Loucy (cell line): ENCODE measurements around the gene CACHD1.

Source experiments
- H2AFZ ChIP-seq: fragments of 200-600 bp; sonication (generic); 2 replicates; pipeline ENCODE4 v1.6.0; 2016; ENCODE audit warnings: antibody characterized with exemption, mild to moderate bottlenecking, low read length, moderate library complexity
- H3F3A ChIP-seq: fragments of 200-600 bp; 2 replicates; pipeline ENCODE4 v1.6.0; 2016; ENCODE audit warnings: antibody characterized with exemption, low read depth, mild to moderate bottlenecking
- H3K27me3 ChIP-seq: fragments of 200-600 bp; sonication (generic); 2 replicates; pipeline ENCODE4 v1.6.1; 2014; ENCODE audit warnings: low read length, mild to moderate bottlenecking; ENCODE audit not compliant: insufficient read depth, poor library complexity, severe bottlenecking
- H3K36me3 ChIP-seq: fragments of 200-600 bp; sonication (generic); 2 replicates; pipeline ENCODE4 v1.6.1; 2016; ENCODE audit warnings: low read length; ENCODE audit not compliant: insufficient read depth
- H3K4me1 ChIP-seq: fragments of 200-600 bp; sonication (generic); 2 replicates; pipeline ENCODE4 v1.5.1; 2014; ENCODE audit warnings: low read length, mild to moderate bottlenecking; ENCODE audit not compliant: insufficient read depth, poor library complexity, severe bottlenecking
- H3K4me2 ChIP-seq: fragments of 200-600 bp; sonication (generic); 2 replicates; pipeline ENCODE4 v1.6.0; 2014; ENCODE audit warnings: antibody characterized with exemption, low read length, low read depth, mild to moderate bottlenecking; ENCODE audit not compliant: poor library complexity, severe bottlenecking
- H3K4me3 ChIP-seq: fragments of 200-600 bp; sonication (generic); 2 replicates; pipeline ENCODE4 v1.5.1; 2014; ENCODE audit warnings: low read length, mild to moderate bottlenecking, mixed read lengths; ENCODE audit not compliant: poor library complexity, severe bottlenecking
- H3K79me2 ChIP-seq: fragments of 200-600 bp; sonication (generic); 2 replicates; pipeline ENCODE4 v1.6.1; 2014; ENCODE audit warnings: low read length; ENCODE audit not compliant: insufficient read depth
- H3K9ac ChIP-seq: fragments of 200-600 bp; sonication (generic); 2 replicates; pipeline ENCODE4 v1.6.0; 2014; ENCODE audit warnings: mild to moderate bottlenecking, low read depth, low read length, moderate library complexity; ENCODE audit not compliant: poor library complexity, severe bottlenecking
- H3K9me2 ChIP-seq: fragments of 200-600 bp; sonication (generic); replicated peaks from 2 replicates; pipeline ENCODE4 v1.6.1; 2016; ENCODE audit warnings: low read depth, low read length, mixed read lengths
- H3K9me3 ChIP-seq: fragments of 200-600 bp; sonication (generic); 2 replicates; pipeline ENCODE4 v1.6.1; 2014; ENCODE audit warnings: mild to moderate bottlenecking, antibody characterized with exemption, low read length, low read depth; ENCODE audit not compliant: insufficient read depth
- H4K20me1 ChIP-seq: fragments of 200-600 bp; sonication (generic); 2 replicates; pipeline ENCODE4 v1.6.0; 2014; ENCODE audit warnings: antibody characterized with exemption, low read length, mild to moderate bottlenecking; ENCODE audit not compliant: insufficient read depth, poor library complexity, severe bottlenecking
- CTCF ChIP-seq: fragments of 200-600 bp; sonication (generic); conservative IDR thresholded peaks from 2 replicates; pipeline ENCODE4 v1.5.1; 2014; ENCODE audit warnings: mild to moderate bottlenecking, antibody characterized with exemption, low read length
- EZH2phosphoT487 ChIP-seq: fragments of 200-600 bp; IDR thresholded peaks from 2 replicates; pipeline ENCODE4 v1.6.1; 2018; ENCODE audit warnings: antibody characterized with exemption, mild to moderate bottlenecking, moderate library complexity, borderline replicate concordance

The CACHD1 gene

GRCh38 chr1:64624808-64625207 lies 154.9 kb downstream of the CACHD1 start:
- H3K4me1 ChIP-seq, result peaks cover 20% of the 10 kb centered on the region
- no peaks in the 10 kb centered on the region for H3K9me2 ChIP-seq
- no peaks in the 10 kb centered on the region for H3F3A ChIP-seq
- no peaks in the 10 kb centered on the region for H4K20me1 ChIP-seq
- no peaks in the 10 kb centered on the region for H3K79me2 ChIP-seq
- no peak overlapping the region for H2AFZ ChIP-seq
- peak overlapping the region; percentile 26 for H3K4me2 ChIP-seq
- no peak overlapping the region for H3K4me3 ChIP-seq
- no peaks in the 10 kb centered on the region for H3K9me3 ChIP-seq
- H3K36me3 ChIP-seq, result no peaks in the 10 kb centered on the region
- no peak for TF ChIP-seq EZH2phosphoT487
- no peak for TF ChIP-seq CTCF
- H3K27me3 ChIP-seq, result no peaks in the 10 kb centered on the region
- peak overlapping the region; percentile 60 for H3K9ac ChIP-seq

GRCh38 chr1:64630611-64631010 lies 160.7 kb downstream of the CACHD1 start:
- Histone ChIP-seq H3K9me3 (no peaks in the 10 kb centered on the region), H3F3A (no peaks in the 10 kb centered on the region), H3K4me1 (peaks cover 5% of the 10 kb centered on the region), H3K9me2 (no peaks in the 10 kb centered on the region), H4K20me1 (no peaks in the 10 kb centered on the region), H3K79me2 (no peaks in the 10 kb centered on the region), H2AFZ (no peak overlapping the region), H3K27me3 (no peaks in the 10 kb centered on the region), H3K4me3 (no peak overlapping the region), H3K36me3 (peaks cover 29% of the 10 kb centered on the region; the same call in 1 of the 2 replicates), H3K9ac (no peak overlapping the region), H3K4me2 (no peak overlapping the region)
- TF ChIP-seq CTCF (no peak), EZH2phosphoT487 (no peak)

GRCh38 chr1:64631346-64632034 lies 161.6 kb downstream of the CACHD1 start:
- no peaks in the 10 kb centered on the region for H3K79me2 ChIP-seq
- peaks cover 34% of the 10 kb centered on the region; the same call in 1 of the 2 replicates for H3K36me3 ChIP-seq
- no peak overlapping the region for H3K4me3 ChIP-seq
- H3K9ac ChIP-seq, result no peak overlapping the region
- H3K9me2 ChIP-seq, result no peaks in the 10 kb centered on the region
- no peaks in the 10 kb centered on the region for H3F3A ChIP-seq
- no peak overlapping the region for H3K4me2 ChIP-seq
- no peak overlapping the region for H2AFZ ChIP-seq
- no peaks in the 10 kb centered on the region for H3K4me1 ChIP-seq
- H3K9me3 ChIP-seq, result no peaks in the 10 kb centered on the region
- H4K20me1 ChIP-seq, result no peaks in the 10 kb centered on the region
- TF ChIP-seq CTCF (no peak), EZH2phosphoT487 (no peak)
- no peaks in the 10 kb centered on the region for H3K27me3 ChIP-seq
